H1 (cell line): Measurements from ENCODE around the gene GDPD5.

Source experiments
- EZH2 ChIP-seq: fragments of 200-600 bp; sonication (generic); IDR thresholded peaks from 2 replicates; pipeline ENCODE4 v1.7.1; 2012; ENCODE audit warnings: low read depth, mild to moderate bottlenecking, moderate library complexity, low read length, inconsistent platforms; ENCODE audit not compliant: severe bottlenecking
- POLR2A ChIP-seq, 2 experiments: IDR thresholded peaks; 1 replicate in 1 of 2; 2 replicates in 1 of 2; pipeline ENCODE4 v1.6.1; 2011; ENCODE audit warnings: low read depth in 2 of 2, low read length in 2 of 2, mild to moderate bottlenecking in 2 of 2; ENCODE audit errors: control extremely low read depth in 1 of 2
- TAF1 ChIP-seq: IDR thresholded peaks from 2 replicates; pipeline ENCODE4 v1.6.1; 2011; ENCODE audit warnings: mild to moderate bottlenecking, low read depth, low read length
- TF ChIP-seq, protein P1 (sequence below), 3 experiments: IDR thresholded peaks; 1 replicate in 2 of 3; 2 replicates in 1 of 3; pipeline versions ENCODE4 v1.5.1 to v1.6.1; 2011; ENCODE audit warnings: low read length in 3 of 3, mild to moderate bottlenecking in 3 of 3, inconsistent platforms in 2 of 3, low read depth in 1 of 3, moderate library complexity in 1 of 3; ENCODE audit not compliant: insufficient read depth in 1 of 3; ENCODE audit errors: control extremely low read depth in 1 of 3

DNA sequence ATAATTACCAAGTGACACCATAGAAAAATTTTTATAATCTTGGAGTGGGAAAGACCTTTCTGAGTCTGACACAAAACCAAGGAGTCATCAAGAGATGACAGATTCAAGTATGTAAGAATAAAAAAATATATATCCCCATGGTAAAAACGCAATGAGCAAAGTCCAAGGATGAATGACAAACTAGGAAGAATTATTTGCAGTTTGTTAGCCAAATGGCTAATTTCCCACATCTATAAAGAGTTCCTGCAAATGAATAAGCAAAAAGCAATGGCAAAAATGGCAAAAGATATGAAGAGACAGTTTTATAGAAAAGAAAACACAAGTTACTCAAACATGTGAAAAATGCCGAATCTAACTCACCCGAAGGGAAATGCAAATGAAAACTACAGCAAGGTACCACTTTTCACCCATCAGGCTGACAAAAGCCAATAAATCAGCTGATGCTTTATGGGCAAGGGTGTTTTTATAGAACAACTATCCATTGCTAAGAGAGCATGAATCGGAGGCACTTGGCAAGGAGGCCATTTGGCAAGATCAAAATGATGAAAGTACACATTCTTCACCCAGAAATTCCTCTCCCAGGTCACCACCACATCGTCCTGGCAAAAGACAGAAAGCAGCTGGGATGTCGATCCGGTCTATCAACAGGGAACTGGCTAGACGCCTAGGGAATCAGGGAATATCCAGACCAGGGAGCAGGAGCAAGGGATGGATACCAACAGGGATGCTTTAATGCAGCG, 71.7 kb downstream of the GDPD5 start:
- TF ChIP-seq, protein P1, sequence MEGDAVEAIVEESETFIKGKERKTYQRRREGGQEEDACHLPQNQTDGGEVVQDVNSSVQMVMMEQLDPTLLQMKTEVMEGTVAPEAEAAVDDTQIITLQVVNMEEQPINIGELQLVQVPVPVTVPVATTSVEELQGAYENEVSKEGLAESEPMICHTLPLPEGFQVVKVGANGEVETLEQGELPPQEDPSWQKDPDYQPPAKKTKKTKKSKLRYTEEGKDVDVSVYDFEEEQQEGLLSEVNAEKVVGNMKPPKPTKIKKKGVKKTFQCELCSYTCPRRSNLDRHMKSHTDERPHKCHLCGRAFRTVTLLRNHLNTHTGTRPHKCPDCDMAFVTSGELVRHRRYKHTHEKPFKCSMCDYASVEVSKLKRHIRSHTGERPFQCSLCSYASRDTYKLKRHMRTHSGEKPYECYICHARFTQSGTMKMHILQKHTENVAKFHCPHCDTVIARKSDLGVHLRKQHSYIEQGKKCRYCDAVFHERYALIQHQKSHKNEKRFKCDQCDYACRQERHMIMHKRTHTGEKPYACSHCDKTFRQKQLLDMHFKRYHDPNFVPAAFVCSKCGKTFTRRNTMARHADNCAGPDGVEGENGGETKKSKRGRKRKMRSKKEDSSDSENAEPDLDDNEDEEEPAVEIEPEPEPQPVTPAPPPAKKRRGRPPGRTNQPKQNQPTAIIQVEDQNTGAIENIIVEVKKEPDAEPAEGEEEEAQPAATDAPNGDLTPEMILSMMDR (IDR thresholded peaks at IDR 0.05; ENCODE audit: control extremely low read depth in 1 of 3, insufficient read depth in 1 of 3, low read depth in 1 of 3, low read length in 3 of 3), result no peak
- TF ChIP-seq POLR2A (IDR thresholded peaks at IDR 0.05; ENCODE audit: control extremely low read depth in 1 of 2, low read depth in 2 of 2, low read length in 2 of 2) (no peak), TAF1 (no peak), EZH2 (no peak)
